Cardiac muscle cell (in vitro differentiated cells and primary cell): ENCODE data around the gene NYAP1. TPM values are rescaled to one million over a fixed set of nuclear protein-coding genes. Genes with fewer than 3 reads are reported as not detected.
A peak's percentile ranks its signal among the peaks of the same experiment; 100 is the strongest.
"Not testable (repeated sequence)": the region's sequence is repeated elsewhere in the genome, so short reads cannot be mapped to it uniquely, and the experiment has no call there.

ENCODE experiments used
- DNase-seq, 2 donors: peaks; one replicate each; pipeline versions ENCODE4 v3.0.0 to v3.0.0-alpha.2; 2010 to 2017; ENCODE audit warnings: low read depth in 1 of 2, low spot score in 1 of 2
- H3K27ac ChIP-seq: fragments of 200-600 bp; sonication (generic); 2 replicates; pipeline ENCODE4 v1.5.1; 2016
- H3K27me3 ChIP-seq: fragments of 200-600 bp; sonication (generic); 2 replicates; pipeline ENCODE4 v1.6.0; 2016; ENCODE audit warnings: control low read depth
- H3K36me3 ChIP-seq: fragments of 200-600 bp; sonication (generic); 2 replicates; pipeline ENCODE4 v1.5.1; 2016; ENCODE audit warnings: control low read depth
- H3K4me1 ChIP-seq: fragments of 200-600 bp; sonication (generic); 2 replicates; pipeline ENCODE4 v1.8.1; 2017; ENCODE audit warnings: low read depth, mild to moderate bottlenecking, mixed run types
- H3K4me3 ChIP-seq: fragments of 200-600 bp; sonication (generic); 2 replicates; pipeline ENCODE4 v1.5.1; 2016; ENCODE audit warnings: mild to moderate bottlenecking
- H3K9me3 ChIP-seq: fragments of 200-600 bp; sonication (generic); 2 replicates; pipeline ENCODE4 v1.5.1; 2017; ENCODE audit warnings: low read depth, mild to moderate bottlenecking, control low read depth
- polyA plus RNA-seq: library from polyadenylated mRNA; unstranded; fragments of >200 nt; fragmentation: Nextera tagmentation; extraction: Ambion mirVana; gene quantifications from 2 replicates; pipeline ENCODE4 v1.2.1, GENCODE V29; 2016
- total RNA-seq: library from RNA; depleted of rRNA; stranded (reverse); fragments of >200 nt; gene quantifications from 2 replicates; pipeline ENCODE4 v1.2.3, GENCODE V29; 2016
- TF ChIP-seq, protein P1 (sequence below): IDR thresholded peaks from 2 replicates; pipeline ENCODE4 v1.5.1; 2012; ENCODE audit warnings: low read depth, mild to moderate bottlenecking, low read length

The NYAP1 gene
- total and polyA plus RNA-seq, 2 experiments from 2014 or later: 0.06 to 13.0 TPM

DNA sequence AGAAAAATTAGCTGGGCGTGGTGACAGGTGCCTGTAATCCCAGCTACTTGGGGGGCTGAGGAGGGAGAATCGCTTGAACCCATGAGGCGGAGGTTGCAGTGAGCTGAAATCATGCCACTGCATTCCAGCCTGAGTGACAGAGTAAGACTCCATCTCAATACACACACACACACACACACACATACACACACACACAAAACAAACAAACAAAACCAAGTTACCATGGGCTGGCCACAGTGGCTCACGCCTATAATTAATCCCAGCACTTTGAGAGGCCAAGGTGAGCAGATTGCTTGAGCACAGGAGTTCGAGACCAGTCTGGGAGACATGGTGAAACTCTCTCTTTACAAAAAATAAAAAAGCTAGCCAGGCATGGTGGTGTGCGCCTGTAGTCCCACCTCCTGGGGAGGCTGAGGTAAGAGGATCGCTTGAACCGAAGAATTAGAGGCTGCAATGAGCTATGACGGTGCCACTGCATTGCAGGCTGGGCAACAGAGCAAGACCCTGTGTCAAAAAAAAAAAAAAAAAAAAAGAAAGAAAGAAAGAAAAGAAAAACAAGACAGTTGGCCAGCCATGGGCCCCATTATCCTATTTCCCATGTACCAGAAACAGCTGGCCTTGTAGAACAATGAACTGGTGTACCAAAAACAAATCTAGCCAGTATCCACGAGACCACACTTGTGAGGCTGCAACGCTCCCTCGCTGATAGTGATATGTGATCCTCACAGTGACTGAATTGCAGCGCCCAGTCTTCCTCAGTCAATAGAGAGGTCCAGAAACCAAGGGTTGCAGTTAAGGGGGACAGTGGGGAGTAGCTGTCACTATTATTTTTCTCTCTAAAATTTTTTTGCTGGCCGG lies 48.7 kb downstream of the NYAP1 start:
- TF ChIP-seq, protein P1, sequence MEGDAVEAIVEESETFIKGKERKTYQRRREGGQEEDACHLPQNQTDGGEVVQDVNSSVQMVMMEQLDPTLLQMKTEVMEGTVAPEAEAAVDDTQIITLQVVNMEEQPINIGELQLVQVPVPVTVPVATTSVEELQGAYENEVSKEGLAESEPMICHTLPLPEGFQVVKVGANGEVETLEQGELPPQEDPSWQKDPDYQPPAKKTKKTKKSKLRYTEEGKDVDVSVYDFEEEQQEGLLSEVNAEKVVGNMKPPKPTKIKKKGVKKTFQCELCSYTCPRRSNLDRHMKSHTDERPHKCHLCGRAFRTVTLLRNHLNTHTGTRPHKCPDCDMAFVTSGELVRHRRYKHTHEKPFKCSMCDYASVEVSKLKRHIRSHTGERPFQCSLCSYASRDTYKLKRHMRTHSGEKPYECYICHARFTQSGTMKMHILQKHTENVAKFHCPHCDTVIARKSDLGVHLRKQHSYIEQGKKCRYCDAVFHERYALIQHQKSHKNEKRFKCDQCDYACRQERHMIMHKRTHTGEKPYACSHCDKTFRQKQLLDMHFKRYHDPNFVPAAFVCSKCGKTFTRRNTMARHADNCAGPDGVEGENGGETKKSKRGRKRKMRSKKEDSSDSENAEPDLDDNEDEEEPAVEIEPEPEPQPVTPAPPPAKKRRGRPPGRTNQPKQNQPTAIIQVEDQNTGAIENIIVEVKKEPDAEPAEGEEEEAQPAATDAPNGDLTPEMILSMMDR: no peak

DNA sequence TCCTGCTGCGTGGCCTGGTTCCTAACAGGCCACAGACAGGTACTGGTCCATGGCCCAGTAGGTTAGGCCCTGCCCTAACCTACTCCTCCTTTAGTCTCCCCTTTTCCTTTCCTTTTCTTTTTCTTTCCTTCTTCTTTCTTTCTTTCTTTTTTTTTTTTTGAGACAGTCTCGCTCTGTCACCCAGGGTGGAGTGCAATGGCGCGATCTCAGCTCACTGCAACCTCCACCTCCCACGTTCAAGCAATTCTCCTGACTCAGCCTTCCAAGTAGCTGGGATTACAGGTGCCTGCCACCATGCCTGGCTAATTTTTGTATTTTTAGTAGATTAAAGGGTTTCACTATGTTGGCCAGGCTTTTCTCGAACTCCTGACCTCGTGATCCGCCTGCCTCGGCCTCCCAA lies 52.3 kb downstream of the NYAP1 start:
- not testable (repeated sequence) for H3K27ac ChIP-seq, H3K36me3 ChIP-seq, DNase-seq, H3K9me3 ChIP-seq, H3K4me1 ChIP-seq, H3K27me3 ChIP-seq, H3K4me3 ChIP-seq

More for the DNA sequence above, 48.7 kb downstream of the NYAP1 start:
- Histone ChIP-seq H3K4me3 (no peak overlapping the region), H3K27ac (no peak overlapping the region), H3K4me1 (no peaks in the 10 kb centered on the region), H3K27me3 (no peaks in the 10 kb centered on the region), H3K36me3 (no peaks in the 10 kb centered on the region), H3K9me3 (no peaks in the 10 kb centered on the region)
- DNase-seq: no peak

DNA sequence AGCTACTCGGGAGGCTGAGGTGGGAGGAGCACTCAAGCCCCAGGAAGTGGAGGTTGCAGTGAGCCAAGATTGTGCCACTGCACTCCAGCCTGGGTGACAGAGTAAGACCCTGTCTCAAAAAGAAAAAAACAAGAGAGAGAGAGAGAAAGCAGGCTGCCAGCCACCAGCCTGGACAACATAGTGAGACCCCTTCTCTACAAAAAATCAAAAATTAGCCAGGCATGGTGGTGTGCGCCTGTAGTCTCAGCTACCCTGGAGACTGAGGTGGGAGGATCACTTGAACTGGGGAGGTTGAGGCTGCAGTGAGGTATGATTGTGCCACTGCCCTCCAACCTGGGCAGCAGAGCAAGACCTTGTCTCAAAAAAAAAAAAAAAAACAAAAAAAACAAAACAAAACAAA lies 53.0 kb downstream of the NYAP1 start:
- DNase-seq, H3K9me3 ChIP-seq, H3K4me1 ChIP-seq, H3K4me3 ChIP-seq, H3K27ac ChIP-seq, H3K27me3 ChIP-seq, H3K36me3 ChIP-seq: not testable (repeated sequence)

DNA sequence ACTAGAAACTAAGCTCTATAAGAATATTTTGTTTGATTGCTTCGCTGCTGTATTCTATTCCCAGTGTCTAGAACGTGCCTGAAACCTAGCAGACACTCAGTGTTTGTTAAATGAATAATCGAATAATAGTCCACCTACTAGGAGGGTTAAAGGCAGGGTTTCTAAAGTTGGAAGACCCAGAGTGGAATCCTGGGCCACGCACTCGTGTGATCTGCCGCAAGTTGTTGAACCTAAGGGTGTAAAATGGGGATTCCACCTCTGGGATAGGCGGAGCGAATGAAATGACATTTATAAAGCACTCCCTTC lies 54.6 kb downstream of the NYAP1 start:
- H3K27me3 ChIP-seq: no peaks in the 10 kb centered on the region
- H3K27ac ChIP-seq: peak overlapping the region; percentile 52
- no peak for DNase-seq
- H3K4me3 ChIP-seq: peak overlapping the region; percentile 15
- no peaks in the 10 kb centered on the region for H3K9me3 ChIP-seq
- H3K36me3 ChIP-seq: no peaks in the 10 kb centered on the region
- TF ChIP-seq, protein P1: no peak
- H3K4me1 ChIP-seq: no peaks in the 10 kb centered on the region

DNA sequence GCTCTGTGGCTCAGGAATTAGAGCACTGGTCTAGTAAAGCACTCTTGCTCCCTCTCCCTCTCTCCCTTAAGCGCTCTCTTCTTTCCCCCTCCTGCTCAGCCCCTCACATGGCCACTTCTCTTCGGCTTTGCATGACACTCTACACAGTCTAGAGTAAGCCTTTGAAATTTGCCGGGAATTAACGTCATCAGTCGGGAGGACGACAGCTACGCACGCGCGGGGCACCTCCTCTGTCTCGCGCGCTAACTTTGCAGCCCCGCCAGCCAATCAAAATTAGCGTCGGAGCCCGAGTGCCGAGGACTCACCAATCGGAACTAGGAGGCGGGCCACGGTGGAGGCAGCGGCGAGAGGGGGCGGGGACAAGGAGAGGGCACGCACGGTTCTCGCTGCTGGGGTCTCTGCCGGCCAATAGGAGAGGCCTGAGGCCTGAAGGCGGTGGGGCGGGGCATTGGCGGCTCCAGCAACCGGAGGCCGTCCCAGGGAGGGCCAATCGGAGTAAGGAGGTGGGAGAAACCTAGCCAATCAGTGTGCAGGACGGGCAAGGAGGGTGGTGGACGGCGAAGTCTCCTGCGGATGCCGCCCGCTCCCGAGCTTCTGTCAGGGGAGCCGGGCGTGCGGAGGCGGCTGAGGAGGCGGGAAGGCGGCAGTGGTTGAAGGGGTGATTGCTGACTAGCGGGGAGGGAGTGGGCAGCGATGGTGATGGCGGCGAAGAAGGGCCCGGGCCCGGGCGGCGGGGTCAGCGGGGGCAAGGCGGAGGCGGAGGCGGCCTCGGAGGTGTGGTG lies 55.1 kb downstream of the NYAP1 start, which contains the start of gene AGFG2:
TSS of gene AGFG2 (plus strand) at position 550 of the 782 bp plus-strand sequence. CDS start at position 694, 144 bp downstream.
- peak within 1 kb of the TSS; percentile 52 for H3K27ac ChIP-seq

DNA sequence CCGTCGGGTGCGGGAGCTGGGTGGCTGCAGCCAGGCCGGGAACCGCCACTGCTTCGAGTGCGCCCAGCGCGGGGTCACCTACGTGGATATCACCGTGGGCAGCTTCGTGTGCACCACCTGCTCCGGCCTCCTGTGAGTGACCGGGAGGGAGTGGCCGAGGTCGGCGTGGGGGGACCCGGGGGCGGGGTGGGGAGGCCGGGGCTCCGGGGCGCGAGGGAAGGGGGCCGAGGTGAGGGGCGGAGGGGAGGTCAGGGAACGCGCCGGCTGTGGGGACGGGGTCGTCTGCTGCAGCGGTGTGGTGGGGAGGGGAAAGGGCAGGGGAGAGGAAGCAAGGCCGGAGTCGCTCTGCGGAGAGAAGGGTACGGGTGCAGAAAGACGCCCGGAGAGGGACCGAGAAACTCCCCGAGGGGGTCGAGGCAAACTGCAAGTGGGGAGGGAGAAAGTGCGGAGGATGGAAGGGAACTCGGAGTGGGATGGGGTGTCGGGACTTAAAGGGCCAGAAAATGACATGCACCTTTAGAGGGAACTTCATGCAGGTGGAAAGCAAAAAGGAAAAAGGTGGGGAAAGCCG lies 55.8 kb downstream of the NYAP1 start:
- Histone ChIP-seq H3K36me3 (no peaks in the 10 kb centered on the region), H3K27me3 (no peaks in the 10 kb centered on the region), H3K4me1 (peaks cover 2% of the 10 kb centered on the region), H3K4me3 (peak overlapping the region; percentile 48), H3K27ac (peak overlapping the region; percentile 7), H3K9me3 (no peaks in the 10 kb centered on the region)
- DNase-seq: no peak
- TF ChIP-seq, protein P1: no peak

More for the DNA sequence above, 55.1 kb downstream of the NYAP1 start, which contains the start of gene AGFG2:
- Histone ChIP-seq H3K9me3 (no peaks in the 10 kb centered on the region), H3K36me3 (no peaks in the 10 kb centered on the region), H3K4me3 (peak within 1 kb of the TSS; percentile 48), H3K4me1 (no peaks in the 10 kb centered on the region), H3K27me3 (no peaks in the 10 kb centered on the region)
- TF ChIP-seq, protein P1: no peak
- DNase-seq: peak; percentile 100
